H9 (cell line): Measurements from ENCODE around the gene TSACC. TPM values are rescaled to one million over a fixed set of nuclear protein-coding genes. Genes with fewer than 3 reads are reported as not detected.
A peak's percentile ranks its signal among the peaks of the same experiment; 100 is the strongest.

ENCODE experiments used
- DNase-seq: peaks from one replicate; pipeline ENCODE4 v3.0.0-alpha.2; 2017
- H2AFZ ChIP-seq: one replicate; pipeline ENCODE4 v1.6.1; 2013; ENCODE audit warnings: mild to moderate bottlenecking, low read length, control low read depth, moderate library complexity
- H2AK5ac ChIP-seq: 2 replicates; pipeline ENCODE4 v1.6.1; 2013; ENCODE audit warnings: low read length, control low read depth, mixed read lengths; ENCODE audit not compliant: insufficient read length
- H2BK120ac ChIP-seq: one replicate; pipeline ENCODE4 v1.6.1; 2013; ENCODE audit warnings: low read depth, mild to moderate bottlenecking, low read length, control low read depth, inconsistent platforms; ENCODE audit not compliant: poor library complexity, severe bottlenecking
- H2BK12ac ChIP-seq: 2 replicates; pipeline ENCODE4 v1.6.1; 2013; ENCODE audit warnings: low read length, control low read depth, mixed read lengths, low read depth; ENCODE audit not compliant: insufficient read length
- H2BK15ac ChIP-seq: 2 replicates; pipeline ENCODE4 v1.6.1; 2013; ENCODE audit warnings: low read depth, low read length, control low read depth
- H2BK20ac ChIP-seq: one replicate; pipeline ENCODE4 v1.6.1; 2013; ENCODE audit warnings: low read depth, mild to moderate bottlenecking, low read length, control low read depth, inconsistent platforms; ENCODE audit not compliant: poor library complexity, severe bottlenecking
- H2BK5ac ChIP-seq: 2 replicates; pipeline ENCODE4 v1.6.1; 2013; ENCODE audit warnings: low read length, control low read depth, mixed read lengths; ENCODE audit not compliant: insufficient read length
- H3K14ac ChIP-seq: 2 replicates; pipeline ENCODE4 v1.6.1; 2013; ENCODE audit warnings: low read length, control low read depth; ENCODE audit not compliant: insufficient read depth
- H3K18ac ChIP-seq: 2 replicates; pipeline ENCODE4 v1.6.1; 2013; ENCODE audit warnings: low read depth, mild to moderate bottlenecking, mixed read lengths, low read length, control low read depth; ENCODE audit not compliant: insufficient read length
- H3K23ac ChIP-seq: 2 replicates; pipeline ENCODE4 v1.6.1; 2013; ENCODE audit warnings: low read length, control low read depth, mixed read lengths, low read depth; ENCODE audit not compliant: insufficient read length
- H3K23me2 ChIP-seq: 2 replicates; pipeline ENCODE4 v1.6.1; 2013; ENCODE audit warnings: low read depth, mild to moderate bottlenecking, mixed read lengths, low read length, control low read depth; ENCODE audit not compliant: insufficient read length, poor library complexity, severe bottlenecking
- H3K27ac ChIP-seq: 2 replicates; pipeline ENCODE4 v1.5.1; 2013; ENCODE audit warnings: low read length, control low read depth, mixed read lengths, low read depth; ENCODE audit not compliant: insufficient read length
- H3K27me3 ChIP-seq: 2 replicates; pipeline ENCODE4 v1.6.1; 2013; ENCODE audit warnings: low read length, control low read depth, inconsistent platforms; ENCODE audit not compliant: insufficient read depth
- H3K4ac ChIP-seq: 2 replicates; pipeline ENCODE4 v1.6.1; 2013; ENCODE audit warnings: low read depth, mild to moderate bottlenecking, control low read depth, inconsistent platforms, low read length, moderate library complexity
- H3K4me1 ChIP-seq: 2 replicates; pipeline ENCODE4 v1.6.1; 2013; ENCODE audit warnings: low read length, control low read depth, inconsistent platforms; ENCODE audit not compliant: insufficient read depth
- H3K4me2 ChIP-seq: 2 replicates; pipeline ENCODE4 v1.6.1; 2013; ENCODE audit warnings: low read length, control low read depth, mixed read lengths; ENCODE audit not compliant: insufficient read length, insufficient read depth
- H3K56ac ChIP-seq: 2 replicates; pipeline ENCODE4 v1.6.1; 2013; ENCODE audit warnings: low read depth, mild to moderate bottlenecking, mixed read lengths, low read length, control low read depth; ENCODE audit not compliant: insufficient read length
- H3K79me1 ChIP-seq: 2 replicates; pipeline ENCODE4 v1.6.1; 2013; ENCODE audit warnings: low read depth, mild to moderate bottlenecking, moderate library complexity, low read length, control low read depth, inconsistent platforms; ENCODE audit not compliant: insufficient read depth, poor library complexity, severe bottlenecking
- H3K79me2 ChIP-seq: 2 replicates; pipeline ENCODE4 v1.6.1; 2013; ENCODE audit warnings: low read length, control low read depth, inconsistent platforms; ENCODE audit not compliant: insufficient read depth
- H3K9ac ChIP-seq: 2 replicates; pipeline ENCODE4 v1.6.1; 2013; ENCODE audit warnings: low read length, control low read depth, mixed read lengths; ENCODE audit not compliant: insufficient read length; ENCODE audit errors: extremely low read depth
- H3K9me3 ChIP-seq: one replicate; pipeline ENCODE4 v1.6.1; 2013; ENCODE audit warnings: low read depth, low read length, inconsistent platforms; ENCODE audit not compliant: control insufficient read depth
- H3T11ph ChIP-seq: one replicate; pipeline ENCODE4 v1.6.1; 2013; ENCODE audit warnings: mild to moderate bottlenecking, low read length, control low read depth, inconsistent platforms
- H4K20me1 ChIP-seq: one replicate; pipeline ENCODE4 v1.6.1; 2013; ENCODE audit not compliant: control insufficient read depth, insufficient read length, insufficient read depth
- H4K5ac ChIP-seq: 2 replicates; pipeline ENCODE4 v1.6.1; 2013; ENCODE audit warnings: low read depth, mild to moderate bottlenecking, mixed read lengths, low read length, control low read depth; ENCODE audit not compliant: insufficient read length
- H4K8ac ChIP-seq: replicated peaks from 2 replicates; pipeline ENCODE4 v1.6.1; 2013; ENCODE audit warnings: low read length, control low read depth, mixed read lengths, low read depth; ENCODE audit not compliant: insufficient read length
- H4K91ac ChIP-seq: 2 replicates; pipeline ENCODE4 v1.6.1; 2013; ENCODE audit warnings: low read depth, mild to moderate bottlenecking, moderate library complexity, mixed read lengths, low read length, control low read depth; ENCODE audit not compliant: insufficient read length
- H3K27ac Mint-ChIP-seq, 3 experiments: 2 replicates in 2 of 3; 3 replicates in 1 of 3; pipeline ENCODE4 v1.8.0; 2020 to 2021; ENCODE audit warnings: mixed read lengths in 3 of 3, mild to moderate bottlenecking in 1 of 3, moderate library complexity in 1 of 3
- H3K27me3 Mint-ChIP-seq: 2 replicates; pipeline ENCODE4 v1.8.0; 2021; ENCODE audit warnings: low read depth, mild to moderate bottlenecking, moderate library complexity, mixed read lengths
- H3K36me3 Mint-ChIP-seq, 3 experiments: 2 replicates in 2 of 3; 3 replicates in 1 of 3; pipeline ENCODE4 v1.8.0; 2020 to 2021; ENCODE audit warnings: low read depth in 3 of 3, mixed read lengths in 3 of 3; ENCODE audit not compliant: insufficient read depth in 1 of 3
- H3K4me1 Mint-ChIP-seq, 2 experiments: 2 replicates each; pipeline ENCODE4 v1.8.0; 2020; ENCODE audit warnings: mixed read lengths in 2 of 2
- H3K4me3 Mint-ChIP-seq, 2 experiments: 2 replicates in 1 of 2; 3 replicates in 1 of 2; pipeline ENCODE4 v1.8.0; 2020 to 2021; ENCODE audit warnings: mild to moderate bottlenecking in 2 of 2, mixed read lengths in 2 of 2, moderate library complexity in 1 of 2
- H3K9me3 Mint-ChIP-seq, 2 experiments: 2 replicates in 1 of 2; 3 replicates in 1 of 2; pipeline ENCODE4 v1.8.0; 2020; ENCODE audit warnings: mild to moderate bottlenecking in 2 of 2, mixed read lengths in 2 of 2, moderate library complexity in 1 of 2
- WGBS: extraction: QIAGEN DNeasy Blood & Tissue Kit; methylation state at CpG from one replicate; pipeline ENCODE4 v1.1.7; 2013; ENCODE audit warnings: missing lambda C conversion rate, low lambda C conversion rate, mixed read lengths; ENCODE audit not compliant: insufficient read length; ENCODE audit errors: extremely low coverage; 5-methylcytosine and 5-hydroxymethylcytosine counted together
- total RNA-seq: library from RNA; stranded (reverse); gene quantifications from 2 replicates; pipeline ENCODE4 v1.2.1, GENCODE V29; 2021
- TF ChIP-seq, protein P1 (sequence below): fragments of 200-600 bp; sonication (generic); conservative IDR thresholded peaks from 3 replicates; pipeline ENCODE4 v1.8.0; 2021; ENCODE audit warnings: antibody characterized with exemption, mild to moderate bottlenecking

TSACC gene
- total RNA-seq, 1 experiment from 2014 or later, result 2.3 TPM

DNA sequence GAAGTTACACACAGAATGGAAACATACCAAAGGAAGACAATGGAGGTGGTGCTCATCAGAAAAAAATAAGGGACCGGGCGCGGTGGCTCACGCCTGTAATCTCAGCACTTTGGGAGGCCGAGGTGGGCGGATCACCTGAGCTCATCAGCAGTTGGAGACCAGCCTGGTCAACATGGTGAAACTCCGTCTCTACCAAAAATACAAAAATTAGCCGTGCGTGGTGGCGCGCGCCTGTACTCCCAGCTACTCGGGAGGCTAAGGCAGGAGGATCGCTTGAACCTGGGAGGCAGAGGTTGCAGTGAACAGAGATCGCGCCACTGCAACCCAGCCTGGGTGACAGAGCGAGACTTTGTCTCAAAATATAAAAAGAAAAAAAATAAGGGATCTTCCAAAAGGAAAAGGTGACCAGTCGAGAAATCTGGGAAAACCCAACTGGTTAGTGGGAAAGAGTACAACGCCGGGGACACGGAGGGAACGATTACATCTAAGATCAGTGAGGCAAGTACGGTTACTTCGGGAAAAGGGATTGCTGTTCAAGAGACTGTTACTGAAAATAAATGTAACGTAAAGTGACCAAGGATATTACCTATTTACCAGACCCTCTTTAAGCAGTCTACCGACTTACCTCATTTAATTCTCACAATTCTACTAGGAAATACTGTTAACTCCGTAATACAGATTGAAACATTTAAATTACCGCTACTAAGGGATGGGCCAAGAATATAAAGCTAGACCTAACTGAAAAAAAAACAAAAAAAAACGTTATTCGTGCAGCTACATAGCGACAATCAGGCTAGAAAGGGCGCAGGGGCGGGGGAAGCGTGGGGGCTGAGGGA, 1.1 kb upstream of the TSACC start:
- H4K20me1 ChIP-seq, result no peaks in the 10 kb centered on the region

More for the DNA sequence above, 1.1 kb upstream of the TSACC start:
- H3K4me3 Mint-ChIP-seq, result peak overlapping the region; percentile 97 to 98
- H3K14ac ChIP-seq, result no peak overlapping the region
- H4K91ac ChIP-seq, result no peak overlapping the region
- peaks cover 7% of the 10 kb centered on the region for H3K23me2 ChIP-seq
- H4K8ac ChIP-seq, result no peak overlapping the region
- no peak overlapping the region for H2AK5ac ChIP-seq
- H3K27me3 Mint-ChIP-seq, result no peaks in the 10 kb centered on the region; the same call in 1 of the 2 replicates
- H3K18ac ChIP-seq, result no peak overlapping the region
- no peak overlapping the region for H2AFZ ChIP-seq
- H3K56ac ChIP-seq, result no peak overlapping the region
- no peak overlapping the region for H3K23ac ChIP-seq
- H2BK20ac ChIP-seq, result no peak overlapping the region
- peak overlapping the region; percentile 86 for H3K4me2 ChIP-seq
- no peak overlapping the region for H4K5ac ChIP-seq
- no peaks in the 10 kb centered on the region; a peak in 2 of 5 replicates for H3K9me3 Mint-ChIP-seq
- peak overlapping the region; percentile 91 to 97 (median 96) for H3K27ac Mint-ChIP-seq
- H3T11ph ChIP-seq, result no peak overlapping the region
- 0 out of 2 replicates have a peak, but pooled peaks cover 2% of the 10 kb centered on the region for H3K4me1 ChIP-seq
- H3K9ac ChIP-seq, result peak overlapping the region; percentile 72
- WGBS, result no CpG with 5 or more reads among the region's 34 CpGs
- H3K9me3 ChIP-seq, result no peaks in the 10 kb centered on the region
- no peak for DNase-seq
- H3K4ac ChIP-seq, result no peak overlapping the region
- no peak overlapping the region for H2BK5ac ChIP-seq
- peaks cover 14 to 20% of the 10 kb centered on the region in 2 experiments for H3K4me1 Mint-ChIP-seq
- no peak overlapping the region for H2BK15ac ChIP-seq
- H3K27me3 ChIP-seq, result no peaks in the 10 kb centered on the region
- TF ChIP-seq, protein P1, sequence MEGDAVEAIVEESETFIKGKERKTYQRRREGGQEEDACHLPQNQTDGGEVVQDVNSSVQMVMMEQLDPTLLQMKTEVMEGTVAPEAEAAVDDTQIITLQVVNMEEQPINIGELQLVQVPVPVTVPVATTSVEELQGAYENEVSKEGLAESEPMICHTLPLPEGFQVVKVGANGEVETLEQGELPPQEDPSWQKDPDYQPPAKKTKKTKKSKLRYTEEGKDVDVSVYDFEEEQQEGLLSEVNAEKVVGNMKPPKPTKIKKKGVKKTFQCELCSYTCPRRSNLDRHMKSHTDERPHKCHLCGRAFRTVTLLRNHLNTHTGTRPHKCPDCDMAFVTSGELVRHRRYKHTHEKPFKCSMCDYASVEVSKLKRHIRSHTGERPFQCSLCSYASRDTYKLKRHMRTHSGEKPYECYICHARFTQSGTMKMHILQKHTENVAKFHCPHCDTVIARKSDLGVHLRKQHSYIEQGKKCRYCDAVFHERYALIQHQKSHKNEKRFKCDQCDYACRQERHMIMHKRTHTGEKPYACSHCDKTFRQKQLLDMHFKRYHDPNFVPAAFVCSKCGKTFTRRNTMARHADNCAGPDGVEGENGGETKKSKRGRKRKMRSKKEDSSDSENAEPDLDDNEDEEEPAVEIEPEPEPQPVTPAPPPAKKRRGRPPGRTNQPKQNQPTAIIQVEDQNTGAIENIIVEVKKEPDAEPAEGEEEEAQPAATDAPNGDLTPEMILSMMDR, result no peak
- peaks cover 34 to 56% (median 50%) of the 10 kb centered on the region in 3 experiments for H3K36me3 Mint-ChIP-seq
- H2BK12ac ChIP-seq, result no peak overlapping the region
- no peak overlapping the region for H3K27ac ChIP-seq
- H3K79me1 ChIP-seq, result no peaks in the 10 kb centered on the region
- peaks cover 24% of the 10 kb centered on the region for H3K79me2 ChIP-seq
- H2BK120ac ChIP-seq, result no peak overlapping the region
